ENCODE results near the gene TTLL9.
"Not testable (repeated sequence)": the region's sequence is repeated elsewhere in the genome, so short reads cannot be mapped to it uniquely, and the experiment has no call there.

Gene TTLL9

GRCh38 chr20:31926493-31926892 lies 56.1 kb downstream of the TTLL9 start:
- H3K4me3 ChIP-seq (replicated peaks; ENCODE audit: low read depth, low read length): no peak overlapping the region
- TF ChIP-seq CTCF (IDR thresholded peaks at IDR 0.05; ENCODE audit: insufficient read depth, low read length, poor library complexity, severe bottlenecking): no peak
- DNase-seq (ENCODE audit: extremely low read depth, insufficient read length): no peak
- no peaks in the 10 kb centered on the region for H3K36me3 ChIP-seq (ENCODE audit: control insufficient read depth, insufficient read depth, low read length)
- no peaks in the 10 kb centered on the region; the same call in 1 of the 2 replicates for H3K27me3 ChIP-seq (replicated peaks; ENCODE audit: control insufficient read depth, insufficient read depth, low read length)

- Histone ChIP-seq H3K4me3 (replicated peaks; ENCODE audit: low read depth, low read length) (no peak overlapping the region), H3K27me3 (replicated peaks; ENCODE audit: control insufficient read depth, insufficient read depth, low read length) (no peaks in the 10 kb centered on the region; the same call in 1 of the 2 replicates), H3K36me3 (ENCODE audit: control insufficient read depth, insufficient read depth, low read length) (no peaks in the 10 kb centered on the region)
- no peak for TF ChIP-seq CTCF (IDR thresholded peaks at IDR 0.05; ENCODE audit: insufficient read depth, low read length, poor library complexity, severe bottlenecking)
- DNase-seq (ENCODE audit: extremely low read depth, insufficient read length): no peak
Observed at GRCh38 chr20:31927627-31928159, 57.3 kb downstream of the TTLL9 start.

GRCh38 chr20:31929631-31930030 lies 59.2 kb downstream of the TTLL9 start:
- not testable (repeated sequence) for DNase-seq (ENCODE audit: extremely low read depth, insufficient read length); H3K27me3 ChIP-seq (replicated peaks; ENCODE audit: control insufficient read depth, insufficient read depth, low read length); H3K36me3 ChIP-seq (ENCODE audit: control insufficient read depth, insufficient read depth, low read length); H3K4me3 ChIP-seq (replicated peaks; ENCODE audit: low read depth, low read length)

- H3K27me3 ChIP-seq (replicated peaks; ENCODE audit: control insufficient read depth, insufficient read depth, low read length): no peaks in the 10 kb centered on the region
Observed at GRCh38 chr20:31930779-31931178, 60.3 kb downstream of the TTLL9 start.

GRCh38 chr20:31933698-31934097 lies 63.3 kb downstream of the TTLL9 start:
- H3K27me3 ChIP-seq (replicated peaks; ENCODE audit: control insufficient read depth, insufficient read depth, low read length): no peaks in the 10 kb centered on the region
- no peaks in the 10 kb centered on the region for H3K36me3 ChIP-seq (ENCODE audit: control insufficient read depth, insufficient read depth, low read length)
- no peak overlapping the region for H3K4me3 ChIP-seq (replicated peaks; ENCODE audit: low read depth, low read length)
- DNase-seq (ENCODE audit: extremely low read depth, insufficient read length): no peak
- TF ChIP-seq CTCF (IDR thresholded peaks at IDR 0.05; ENCODE audit: insufficient read depth, low read length, poor library complexity, severe bottlenecking): no peak

More at GRCh38 chr20:31930779-31931178, 60.3 kb downstream of the TTLL9 start:
- no peak for DNase-seq (ENCODE audit: extremely low read depth, insufficient read length)
- Histone ChIP-seq H3K36me3 (ENCODE audit: control insufficient read depth, insufficient read depth, low read length) (no peaks in the 10 kb centered on the region), H3K4me3 (replicated peaks; ENCODE audit: low read depth, low read length) (no peak overlapping the region)
- TF ChIP-seq CTCF (IDR thresholded peaks at IDR 0.05; ENCODE audit: insufficient read depth, low read length, poor library complexity, severe bottlenecking): no peak

- no peak for DNase-seq (ENCODE audit: extremely low read depth, insufficient read length)
- no peaks in the 10 kb centered on the region for H3K27me3 ChIP-seq (replicated peaks; ENCODE audit: control insufficient read depth, insufficient read depth, low read length)
- H3K36me3 ChIP-seq (ENCODE audit: control insufficient read depth, insufficient read depth, low read length): no peaks in the 10 kb centered on the region
- no peak overlapping the region for H3K4me3 ChIP-seq (replicated peaks; ENCODE audit: low read depth, low read length)
- no peak for TF ChIP-seq CTCF (IDR thresholded peaks at IDR 0.05; ENCODE audit: insufficient read depth, low read length, poor library complexity, severe bottlenecking)
Observed at GRCh38 chr20:31934491-31934890, 64.1 kb downstream of the TTLL9 start.
